Skin of body (tissue), 2 donors: Measurements from ENCODE around the gene ALOX15. TPM values are rescaled to one million over a fixed set of nuclear protein-coding genes. Genes with fewer than 3 reads are reported as not detected.
"Not testable (repeated sequence)": the region's sequence is repeated elsewhere in the genome, so short reads cannot be mapped to it uniquely, and the experiment has no call there.

Source experiments
- DNase-seq: peaks from one replicate; lab custom pipeline; 2025; lab: John Stamatoyannopoulos, UW
- total RNA-seq: library from RNA; depleted of rRNA; stranded (reverse); fragments of >200 nt; gene quantifications from one replicate; pipeline ENCODE4 v1.2.3, GENCODE V29; 2014

Gene ALOX15
- total RNA-seq, 1 donor from 2014 or later, result 2.9 TPM

DNA sequence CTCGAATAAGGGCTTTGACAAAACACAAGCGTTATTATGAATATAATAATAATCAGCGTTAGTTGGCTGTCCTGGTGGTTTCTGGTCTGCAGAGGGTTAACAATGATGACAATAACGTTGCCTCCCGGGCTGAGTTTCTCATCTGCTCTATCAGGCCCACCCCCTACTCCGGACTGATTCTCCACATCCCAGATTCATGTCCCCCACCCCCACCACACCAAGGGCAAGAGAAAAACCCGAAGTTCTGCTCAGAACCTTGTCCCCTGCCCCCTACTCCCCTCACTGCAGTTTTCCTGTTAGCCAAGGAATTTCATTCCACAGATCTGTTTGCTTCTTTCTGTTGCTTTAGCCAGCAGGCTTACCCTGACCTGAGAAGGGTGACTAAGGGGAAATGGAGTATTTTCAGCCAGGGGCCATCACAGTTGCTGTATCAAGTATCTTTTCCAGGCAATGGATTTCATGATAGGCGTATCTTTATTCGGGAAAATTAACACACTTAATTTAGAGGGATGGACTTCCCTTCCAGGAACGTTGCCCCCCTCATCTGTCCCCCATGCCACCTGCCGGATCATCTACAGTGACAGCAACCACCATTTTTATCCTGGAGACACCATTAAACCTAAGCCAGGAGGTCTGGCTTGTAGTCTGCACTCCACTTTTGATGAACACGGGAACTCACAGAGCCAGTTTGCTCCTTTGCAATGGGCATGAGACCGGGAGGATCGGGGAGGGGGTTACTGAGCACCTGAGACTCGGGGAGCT, 23.7 kb downstream of the ALOX15 start:
- DNase-seq, result no peak

DNA sequence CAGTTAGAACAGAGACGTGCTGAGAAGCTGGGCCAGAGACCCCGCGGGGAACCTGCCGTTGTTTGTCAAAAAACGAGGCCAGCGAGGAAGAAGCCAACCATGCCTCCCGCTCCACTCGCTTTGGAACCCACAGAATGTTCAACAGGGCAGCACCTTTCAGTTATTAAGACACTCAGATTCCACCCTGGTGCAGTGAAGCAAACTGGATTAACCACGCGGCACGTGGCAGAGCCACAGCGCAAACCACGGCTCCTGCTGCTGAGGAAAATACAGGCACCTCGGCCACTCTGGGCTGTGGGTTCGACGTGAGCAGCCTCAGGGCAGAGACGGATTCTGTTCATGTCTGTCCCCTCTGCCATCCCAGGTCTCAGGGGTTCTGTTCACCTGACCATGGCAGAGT, 24.4 kb downstream of the ALOX15 start:
- no peak for DNase-seq

DNA sequence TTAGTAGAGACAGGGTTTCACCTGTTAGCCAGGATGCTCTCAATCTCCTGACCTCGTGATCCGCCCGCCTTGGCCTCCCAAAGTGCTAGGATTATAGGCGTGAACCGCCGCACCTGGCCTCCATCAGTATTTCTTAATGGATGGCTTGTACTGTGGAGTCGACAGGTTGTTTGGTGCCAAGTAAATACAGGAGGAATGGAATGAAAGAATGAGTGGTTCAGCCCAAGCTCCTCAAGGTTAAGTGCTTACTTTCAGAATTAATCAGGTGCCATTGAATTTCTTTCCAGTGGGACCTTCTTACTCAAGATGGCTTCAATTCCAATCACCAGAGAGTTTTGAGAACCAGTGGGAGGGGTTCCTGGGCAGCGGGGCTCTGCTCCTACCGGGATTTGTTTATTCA, 25.0 kb downstream of the ALOX15 start:
- no peak for DNase-seq

DNA sequence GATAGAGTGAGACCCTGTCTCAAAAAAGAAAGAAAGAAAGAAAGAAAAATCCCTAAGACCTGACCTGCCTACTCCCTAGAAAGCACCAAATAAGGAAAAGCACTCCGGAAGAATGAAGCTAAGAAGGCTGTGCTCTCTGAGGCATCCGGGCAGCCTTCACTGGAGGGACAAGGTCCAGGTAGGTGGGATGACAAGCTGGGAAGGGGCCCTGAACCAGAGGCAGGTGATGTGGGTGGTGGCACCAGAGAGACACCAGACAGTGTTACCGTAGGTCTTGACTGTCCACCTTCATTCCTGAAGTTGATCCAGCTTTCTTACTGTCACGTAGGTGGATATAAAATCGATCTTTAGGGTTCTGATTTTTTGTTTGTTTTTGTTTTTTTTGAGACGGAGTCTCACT, 30.8 kb downstream of the ALOX15 start:
- DNase-seq, result no peak

DNA sequence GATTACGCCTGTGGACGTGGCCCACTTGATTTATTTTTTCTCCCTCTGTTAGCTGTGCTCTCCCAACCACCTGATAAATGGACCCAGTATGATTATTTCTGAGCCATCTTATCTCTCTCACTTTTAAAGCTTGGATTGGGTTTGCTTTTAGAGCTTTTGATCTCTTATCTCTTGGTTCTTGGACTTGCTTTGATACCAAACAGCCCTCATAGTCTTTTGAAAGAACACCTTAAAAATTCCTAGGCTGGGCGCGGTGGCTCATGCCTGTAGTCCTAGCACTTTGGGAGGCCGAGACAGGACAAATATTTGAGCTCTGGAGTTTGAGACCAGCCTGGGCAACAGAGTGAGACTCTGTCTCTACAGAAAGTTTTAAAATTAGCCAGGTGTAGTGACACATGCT, 31.3 kb downstream of the ALOX15 start:
- DNase-seq, result no peak

DNA sequence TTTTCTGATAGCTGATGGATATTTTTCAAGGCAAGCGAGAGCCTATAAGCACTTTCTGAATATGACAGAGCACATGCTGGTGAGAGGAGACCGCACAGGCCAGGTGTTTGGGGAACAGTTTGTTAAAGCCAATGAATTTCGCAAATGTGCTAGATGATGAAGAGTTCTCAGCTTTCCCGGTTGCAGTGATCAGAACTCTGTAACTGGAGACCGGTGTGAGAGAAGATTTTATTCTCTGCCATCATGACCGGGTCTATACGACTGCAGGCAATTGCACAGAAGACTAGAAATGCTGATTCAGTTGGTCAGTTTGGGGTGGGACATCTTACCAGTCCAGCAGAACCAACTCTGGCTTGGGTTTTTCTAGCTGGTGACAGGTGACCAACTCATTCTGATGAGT, 31.7 kb downstream of the ALOX15 start:
- DNase-seq, result no peak

DNA sequence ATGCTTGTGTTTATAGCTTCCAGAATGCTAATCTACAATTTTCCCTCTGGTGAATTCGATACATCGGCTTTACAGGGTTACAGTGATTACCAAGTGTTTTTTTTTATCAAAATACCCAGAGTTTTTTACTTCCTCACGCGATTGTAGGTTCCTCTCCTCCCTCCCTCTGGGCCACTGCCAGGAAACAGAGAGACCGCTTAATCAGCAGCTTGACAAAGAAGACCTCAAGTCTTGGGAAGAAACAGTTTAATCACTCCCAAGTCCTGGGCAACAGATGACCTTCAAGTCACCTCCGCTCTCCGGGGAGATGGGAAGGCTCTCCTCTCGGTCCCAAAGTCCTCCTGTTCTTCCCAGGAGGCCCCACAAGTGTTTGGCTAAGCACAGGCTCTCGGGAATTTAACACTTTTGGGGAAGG, 33.7 kb downstream of the ALOX15 start:
- DNase-seq, result peak; percentile 24

DNA sequence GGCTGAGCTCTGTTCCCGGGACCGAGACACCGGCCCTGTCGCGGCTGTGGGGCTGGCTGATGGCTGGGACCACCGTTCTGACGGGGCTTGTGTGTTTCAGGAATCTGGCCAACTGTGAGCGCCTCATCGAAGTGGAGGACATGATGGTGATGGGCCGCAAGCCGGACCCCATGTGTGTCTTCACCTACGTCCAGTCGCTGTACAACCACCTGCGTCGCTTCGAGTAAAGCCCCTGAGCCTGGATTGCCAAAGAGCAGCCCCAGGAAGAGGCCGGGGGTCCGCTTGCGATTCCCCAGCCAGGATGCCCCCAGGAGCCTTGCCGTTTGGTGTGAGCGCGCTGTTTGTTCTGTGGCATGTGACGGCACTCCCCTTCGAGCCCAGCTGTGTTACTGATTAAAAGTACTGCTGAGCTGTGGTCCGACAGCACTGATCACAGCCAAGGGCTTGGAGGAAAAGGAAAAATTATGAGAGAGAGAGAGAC, 34.2 kb downstream of the ALOX15 start:
- DNase-seq, result no peak

DNA sequence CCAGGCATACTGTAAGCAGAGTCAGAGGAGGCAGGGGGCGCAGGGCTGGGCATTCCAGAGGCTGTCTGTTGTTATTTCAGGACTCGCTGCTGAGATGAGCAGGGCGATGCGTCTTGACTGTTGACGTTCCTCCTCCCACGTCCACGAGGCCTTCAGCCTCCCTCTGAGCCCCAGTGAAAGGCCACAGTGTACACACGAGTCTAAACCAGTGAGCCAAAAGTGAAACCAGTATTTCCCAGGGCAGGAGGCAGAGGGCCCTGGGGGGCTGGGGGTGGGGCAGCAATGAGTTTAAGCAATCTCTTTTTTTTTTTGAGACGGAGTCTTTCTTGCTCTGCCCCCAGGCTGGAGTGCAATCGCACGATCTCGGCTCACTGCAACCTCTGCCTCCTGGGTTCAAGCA, 35.7 kb downstream of the ALOX15 start:
- DNase-seq, result no peak

DNA sequence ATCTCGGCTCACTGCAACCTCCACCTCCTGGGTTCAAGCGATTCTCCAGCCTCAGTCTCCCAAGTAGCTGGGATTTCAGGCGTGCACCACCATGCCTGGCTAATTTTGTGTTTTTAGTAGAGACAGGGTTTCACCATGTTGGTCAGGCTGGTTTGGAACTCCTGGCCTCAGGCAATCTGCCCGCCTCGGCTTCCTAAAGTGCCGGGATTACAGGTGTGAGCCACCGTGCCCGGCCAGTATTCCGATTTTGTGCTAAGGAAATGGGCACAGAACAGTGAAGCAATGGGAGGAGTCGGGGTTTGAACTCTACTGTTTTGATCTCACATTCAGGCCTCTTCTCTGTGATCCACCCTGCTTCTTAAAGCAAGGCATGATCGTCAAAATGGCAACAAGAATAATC, 36.7 kb downstream of the ALOX15 start:
- DNase-seq, result not testable (repeated sequence)

DNA sequence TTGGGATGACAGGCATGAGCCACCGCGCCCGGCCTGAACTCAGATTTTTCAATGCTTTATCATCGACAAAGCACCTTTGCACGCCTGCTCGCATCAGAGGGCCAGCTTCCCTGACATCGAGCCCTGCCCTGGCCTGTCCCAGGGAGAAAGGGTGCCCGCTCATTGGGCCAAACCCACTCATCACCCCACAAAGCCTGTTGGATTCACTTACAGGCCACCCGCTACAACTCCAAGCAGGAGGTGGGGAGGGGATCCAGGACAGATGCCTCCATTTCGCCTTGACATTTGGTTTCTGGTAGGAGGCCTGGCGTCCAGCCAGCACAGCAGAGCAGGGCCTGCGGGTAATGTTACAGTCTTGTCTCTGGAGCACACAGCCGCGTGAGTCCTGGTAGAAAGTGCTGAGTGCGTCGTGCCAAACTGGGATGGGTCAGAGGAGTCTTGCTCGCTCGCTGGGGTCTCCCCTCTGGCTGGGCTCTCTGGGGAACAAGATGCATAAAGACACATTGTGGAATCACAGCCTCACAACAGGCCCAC, 37.3 kb downstream of the ALOX15 start:
- DNase-seq, result peak; percentile 29

DNA sequence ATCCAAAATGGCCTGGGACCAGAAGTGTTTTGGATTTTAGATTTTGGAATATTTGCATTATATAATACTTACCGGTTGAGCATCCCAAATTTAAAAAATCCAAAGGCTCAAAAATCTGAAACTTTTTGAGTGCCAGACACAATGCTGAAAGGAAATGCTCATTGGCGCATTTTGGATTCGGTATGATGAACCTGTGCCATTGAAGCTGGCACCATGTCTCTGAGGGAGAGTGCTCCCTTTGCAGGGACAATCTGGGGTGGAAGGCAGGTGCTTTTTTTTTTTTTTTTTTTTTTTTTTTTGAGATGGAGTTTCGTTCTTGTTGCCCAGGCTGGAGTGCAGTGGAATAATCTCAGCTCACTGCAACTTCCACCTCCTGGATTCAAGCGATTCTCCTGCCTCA, 39.4 kb downstream of the ALOX15 start:
- no peak for DNase-seq

DNA sequence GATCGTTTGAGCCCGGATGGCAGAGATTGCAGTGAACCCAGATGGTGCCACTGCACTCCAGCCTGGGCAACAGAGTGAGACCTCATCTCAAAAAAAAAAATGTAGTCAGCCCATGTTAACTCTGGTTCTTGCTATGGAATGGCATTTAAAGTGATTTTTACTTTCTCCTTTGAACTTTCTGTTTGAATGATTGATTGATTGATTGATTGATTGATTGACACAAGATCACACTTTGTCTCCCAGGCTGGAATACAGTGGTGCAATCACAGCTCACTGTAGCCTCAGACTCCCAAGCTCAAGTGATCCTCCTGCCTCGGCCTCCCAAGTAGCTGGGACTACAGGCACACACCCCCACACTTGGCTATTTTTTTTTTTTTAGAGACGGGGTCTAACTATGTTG, 40.2 kb downstream of the ALOX15 start:
- DNase-seq, result no peak

DNA sequence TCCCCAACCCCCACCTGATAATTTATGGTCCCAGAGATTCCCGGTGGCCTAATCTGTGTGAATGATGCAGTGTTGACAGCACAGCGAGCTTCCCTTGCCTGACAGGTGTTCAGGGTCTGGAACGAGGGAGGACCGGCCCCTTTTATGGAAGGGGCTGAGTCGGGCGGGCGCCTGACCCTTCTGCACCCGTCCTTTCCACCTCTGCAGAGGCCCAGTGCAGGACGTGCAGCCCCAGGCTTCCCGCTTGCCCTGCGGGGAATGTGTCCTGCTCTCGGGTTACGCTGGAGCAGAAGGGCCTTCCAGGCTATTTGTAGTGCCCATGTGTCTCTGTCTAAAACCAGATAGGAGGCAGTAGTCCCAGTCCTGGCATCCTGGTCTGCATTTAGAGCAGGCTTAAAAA, 40.9 kb downstream of the ALOX15 start:
- no peak for DNase-seq

DNA sequence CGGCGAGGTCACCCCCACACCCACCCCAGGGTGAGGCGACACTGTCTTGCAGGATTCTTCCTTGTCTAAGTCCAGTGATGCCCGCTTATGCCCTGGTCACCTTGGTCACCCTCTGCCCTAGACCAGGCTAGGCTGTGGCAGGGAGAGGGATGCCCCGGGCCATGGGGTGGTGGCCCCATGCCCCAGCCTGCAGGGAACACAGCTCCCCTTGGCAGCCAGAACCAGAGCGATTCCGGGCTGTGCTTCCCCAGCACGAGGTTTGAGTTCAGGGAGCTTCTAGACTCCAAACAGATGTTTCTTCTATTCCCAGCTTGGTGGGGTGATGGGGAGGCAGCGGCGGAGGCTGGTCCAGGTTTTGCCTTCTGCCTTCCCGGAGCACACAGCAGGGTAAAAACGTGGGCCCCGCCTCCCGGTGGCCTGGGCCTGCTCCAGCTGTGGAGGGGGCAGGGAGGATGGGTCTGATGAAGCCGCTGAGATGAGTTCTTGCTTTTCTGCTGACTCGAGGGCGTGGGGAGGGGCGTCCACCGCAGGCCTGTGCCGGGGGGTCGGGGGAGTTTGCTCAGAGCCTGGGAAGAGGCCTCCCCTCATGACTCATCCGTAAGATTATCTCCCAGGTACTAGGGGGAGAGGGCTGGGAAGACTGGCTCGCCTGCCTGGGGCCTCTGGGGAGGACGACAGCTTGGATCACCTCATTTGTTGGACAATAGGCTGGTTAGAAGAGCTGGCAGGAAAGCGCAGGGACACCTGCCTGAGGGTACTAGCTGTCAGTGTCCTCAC, 41.8 kb downstream of the ALOX15 start:
- DNase-seq, result peak; percentile 48

DNA sequence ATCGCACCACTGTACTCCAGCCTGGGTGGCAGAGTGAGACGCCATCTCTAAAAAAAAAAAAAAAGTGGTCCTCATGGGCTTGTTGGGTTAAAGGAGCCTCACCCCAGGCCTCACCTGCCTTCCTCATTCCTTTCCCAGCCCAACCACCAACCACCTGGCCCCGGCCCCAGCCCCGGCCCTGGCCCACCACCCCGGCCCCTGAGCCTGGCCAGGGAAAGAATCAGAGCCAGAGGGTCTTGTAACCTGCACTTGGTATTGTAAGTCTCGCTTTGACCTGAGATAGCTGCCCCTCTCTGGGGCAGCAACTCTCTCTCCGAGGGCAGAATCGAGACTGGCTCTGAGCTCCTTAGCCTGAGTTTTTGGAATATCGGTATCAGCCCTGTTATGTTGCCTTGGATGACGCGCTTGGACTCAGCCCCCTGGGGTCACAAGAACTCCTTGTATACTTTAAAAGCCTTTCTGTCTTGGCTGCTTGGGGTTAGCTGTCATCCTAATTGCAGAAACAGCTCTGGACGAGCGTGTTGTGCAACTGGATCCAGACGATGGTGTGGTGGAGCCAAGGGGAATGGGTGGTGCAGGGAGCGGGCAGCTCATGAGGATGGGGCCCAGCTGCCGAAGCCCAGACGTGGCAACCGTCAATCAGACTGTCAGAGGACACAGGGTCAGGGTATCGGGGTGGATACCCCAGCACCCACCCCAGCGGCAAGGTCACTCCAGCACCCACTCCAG, 42.5 kb downstream of the ALOX15 start:
- peak; percentile 53 for DNase-seq

DNA sequence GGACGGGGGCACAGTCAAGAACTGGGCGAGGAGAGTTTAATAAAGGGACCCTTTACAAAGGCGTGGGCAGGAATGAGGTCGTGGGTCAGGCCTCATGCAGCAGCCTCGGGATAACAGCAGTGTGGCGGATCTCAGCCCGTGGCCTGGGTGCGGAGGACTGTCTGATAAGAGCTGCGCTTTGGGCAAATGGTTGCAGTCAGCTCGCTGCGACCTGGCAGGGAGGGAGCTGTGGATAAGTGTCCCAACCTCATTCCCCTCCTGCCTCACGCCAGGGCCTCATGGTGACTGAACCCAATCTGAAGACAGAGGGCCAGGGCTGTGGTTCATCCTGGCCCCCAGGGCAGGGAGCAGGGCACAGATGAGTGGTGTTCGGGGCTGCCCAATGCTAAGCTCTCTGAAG, 43.5 kb downstream of the ALOX15 start:
- no peak for DNase-seq

DNA sequence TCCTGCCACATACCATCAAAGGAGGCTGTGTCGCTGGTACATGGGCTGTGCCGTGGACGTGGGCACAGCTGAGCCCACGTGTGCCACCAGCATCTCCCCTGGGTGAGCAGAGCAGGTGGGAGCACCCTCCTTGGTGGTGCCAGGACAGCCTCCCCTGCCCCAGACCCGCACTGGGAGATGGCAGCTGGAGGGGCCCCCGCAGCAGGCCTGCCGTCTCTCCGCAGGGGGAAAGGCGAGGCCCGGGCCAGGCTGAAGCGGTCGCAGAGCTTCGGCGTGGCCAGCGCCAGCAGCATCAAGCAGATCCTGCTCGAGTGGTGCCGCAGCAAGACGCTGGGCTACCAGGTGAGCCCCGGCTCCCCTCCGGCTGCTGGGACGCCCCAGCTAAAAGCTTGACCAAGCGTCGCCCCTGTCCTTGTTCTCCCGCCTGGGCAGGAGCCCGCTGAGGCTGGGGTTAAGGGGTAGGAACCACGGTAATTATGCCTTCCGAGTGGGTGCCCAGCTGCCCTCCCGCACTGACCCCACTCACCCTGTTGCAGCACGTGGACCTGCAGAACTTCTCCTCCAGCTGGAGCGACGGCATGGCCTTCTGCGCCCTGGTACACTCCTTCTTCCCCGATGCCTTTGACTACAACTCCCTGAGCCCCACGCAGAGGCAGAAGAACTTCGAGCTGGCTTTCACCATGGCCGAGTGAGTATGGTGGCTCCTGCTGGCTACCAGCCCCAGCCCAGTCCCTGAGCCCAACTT, 44.7 kb downstream of the ALOX15 start:
- no peak for DNase-seq

DNA sequence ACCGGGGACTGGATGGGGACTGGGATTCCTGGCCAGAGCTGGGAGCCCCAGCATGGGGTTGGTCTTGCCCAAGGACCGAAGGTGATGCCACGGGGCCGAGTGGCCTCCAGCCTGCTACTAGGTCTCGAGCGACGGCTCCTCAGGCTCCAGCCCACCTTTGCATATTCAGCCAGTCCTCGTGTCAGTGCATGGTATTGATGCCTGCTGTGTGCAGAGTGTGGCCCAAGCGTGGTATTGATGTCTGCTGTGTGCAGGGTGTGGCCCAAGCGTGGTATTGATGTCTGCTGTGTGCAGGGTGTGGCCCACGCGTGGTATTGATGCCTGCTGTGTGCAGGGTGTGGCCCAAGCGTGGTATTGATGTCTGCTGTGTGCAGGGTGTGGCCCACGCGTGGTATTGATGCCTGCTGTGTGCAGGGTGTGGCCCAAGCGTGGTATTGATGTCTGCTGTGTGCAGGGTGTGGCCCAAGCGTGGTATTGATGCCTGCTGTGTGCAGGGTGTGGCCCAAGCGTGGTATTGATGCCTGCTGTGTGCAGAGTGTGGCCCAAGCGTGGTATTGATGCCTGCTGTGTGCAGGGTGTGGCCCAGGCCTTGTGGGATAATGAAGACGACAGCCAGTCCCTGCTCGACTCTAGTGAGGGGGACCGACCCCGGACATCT, 45.7 kb downstream of the ALOX15 start:
- not testable (repeated sequence) for DNase-seq

DNA sequence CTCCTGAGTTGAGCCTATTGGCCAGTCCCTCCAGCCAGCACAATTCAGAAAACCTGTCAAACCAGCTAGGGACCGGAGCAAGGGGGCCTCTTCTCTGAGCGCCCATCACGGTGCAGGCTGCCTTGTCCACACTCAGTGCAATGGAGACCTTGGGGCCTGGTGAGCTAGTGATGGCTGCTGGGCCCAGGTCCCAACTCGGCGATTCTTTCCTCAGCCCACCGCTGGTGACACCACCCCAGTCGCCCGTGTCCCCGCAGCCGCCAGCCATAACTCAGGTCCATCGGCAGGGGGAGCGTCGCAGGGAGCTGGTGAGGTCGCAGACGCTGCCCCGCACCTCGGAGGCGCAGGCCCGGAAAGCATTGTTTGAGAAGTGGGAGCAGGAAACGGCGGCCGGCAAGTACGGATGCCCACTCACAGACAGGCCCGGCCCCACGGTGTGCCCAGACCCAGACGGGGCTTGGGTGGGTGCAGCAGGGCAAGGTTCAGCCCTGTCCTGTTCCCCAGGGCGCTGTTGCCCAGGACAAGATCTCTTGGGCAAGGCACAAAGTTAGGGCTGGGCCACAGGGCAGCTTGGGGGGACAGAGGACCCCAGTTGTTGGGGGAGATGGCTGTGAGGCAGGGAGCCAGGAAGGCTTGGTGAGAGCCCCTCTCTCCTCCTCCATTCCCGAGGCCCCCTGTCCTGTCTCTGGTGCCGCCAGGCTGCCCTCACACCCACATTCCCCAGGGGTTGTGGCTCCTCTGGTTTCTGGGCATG, 46.4 kb downstream of the ALOX15 start:
- DNase-seq, result no peak
